ENCODE data around the gene ANTXRL. TPM values are rescaled to one million over a fixed set of nuclear protein-coding genes. Genes with fewer than 3 reads are reported as not detected.

The ANTXRL gene
- total RNA-seq, 1 experiment from 2014 or later = not detected

- no peaks in the 10 kb centered on the region; the same call in 1 of the 2 replicates for H3K27me3 ChIP-seq (ENCODE audit: control insufficient read depth, insufficient read depth, low read length)
- in situ Hi-C loops (cut with HindIII; ENCODE audit: low pct_unique_long_range_greater_than_20kb, low sequenced_read_pairs) (no loop called here), intact Hi-C loops (cut with micrococcal nuclease; ENCODE audit: unreplicated experiment) (no loop called here)
- no peak overlapping the region for H3K27ac ChIP-seq (ENCODE audit: low read length)
- ChIA-PET CTCF (no interaction called here), POLR2A (interaction anchor here (0.6 kb wide), 1 partner anchor 682 kb away, joined by 3 read pairs; no protein-coding TSS in a partner anchor)
- BruUV-seq (replicated peaks) = no TSS peak
- H3K36me3 ChIP-seq (ENCODE audit: control insufficient read depth, insufficient read depth, low read length) = no peaks in the 10 kb centered on the region
- H3K4me1 ChIP-seq (ENCODE audit: control insufficient read depth, insufficient read depth, low read length) = no peaks in the 10 kb centered on the region
- H3K9me3 ChIP-seq (ENCODE audit: control insufficient read depth, insufficient read depth, low read depth, low read length) = no peaks in the 10 kb centered on the region
- TF ChIP-seq TCF7L2 (IDR thresholded peaks at IDR 0.05; ENCODE audit: low read depth, low read length) (no peak), POLR2AphosphoS5 (IDR thresholded peaks at IDR 0.05; ENCODE audit: low read depth, low read length) (no peak), CTCF (IDR thresholded peaks at IDR 0.05) (no peak), SIN3A (IDR thresholded peaks at IDR 0.05; ENCODE audit: borderline replicate concordance, insufficient read depth, low read depth, low read length) (no peak), REST (IDR thresholded peaks at IDR 0.05; ENCODE audit: insufficient read depth in 1 of 2, low read depth in 2 of 2, low read length in 1 of 2) (no peak)
- no peak for DNase-seq (ENCODE audit: low read depth, low spot score)
- ATAC-seq = no peak
- no peak overlapping the region for H3K4me3 ChIP-seq (ENCODE audit: low read depth in 2 of 2, low read length in 2 of 2)
These were observed 30.6 kb downstream of the ANTXRL start for GRCh38 chr10:46317370-46317769.

GRCh38 chr10:46317889-46318288, 31.1 kb downstream of the ANTXRL start:
- BruUV-seq (replicated peaks) = no TSS peak

More at GRCh38 chr10:46317889-46318288, 31.1 kb downstream of the ANTXRL start:
- DNase-seq (ENCODE audit: low read depth, low spot score) (no peak), ATAC-seq (no peak)
- H3K9me3 ChIP-seq (ENCODE audit: control insufficient read depth, insufficient read depth, low read depth, low read length) = no peaks in the 10 kb centered on the region
- no peak for TF ChIP-seq TCF7L2 (IDR thresholded peaks at IDR 0.05; ENCODE audit: low read depth, low read length)
- TF ChIP-seq CTCF (IDR thresholded peaks at IDR 0.05) = no peak
- no peak for TF ChIP-seq SIN3A (IDR thresholded peaks at IDR 0.05; ENCODE audit: borderline replicate concordance, insufficient read depth, low read depth, low read length)
- TF ChIP-seq POLR2AphosphoS5 (IDR thresholded peaks at IDR 0.05; ENCODE audit: low read depth, low read length) = no peak
- TF ChIP-seq REST (IDR thresholded peaks at IDR 0.05; ENCODE audit: insufficient read depth in 1 of 2, low read depth in 2 of 2, low read length in 1 of 2) = no peak
- H3K27ac ChIP-seq (ENCODE audit: low read length) = no peak overlapping the region
- in situ Hi-C loops (cut with HindIII; ENCODE audit: low pct_unique_long_range_greater_than_20kb, low sequenced_read_pairs) = no loop called here
- no peaks in the 10 kb centered on the region for H3K36me3 ChIP-seq (ENCODE audit: control insufficient read depth, insufficient read depth, low read length)
- no peaks in the 10 kb centered on the region for H3K4me1 ChIP-seq (ENCODE audit: control insufficient read depth, insufficient read depth, low read length)
- intact Hi-C loops (cut with micrococcal nuclease; ENCODE audit: unreplicated experiment) = no loop called here
- H3K27me3 ChIP-seq (ENCODE audit: control insufficient read depth, insufficient read depth, low read length) = peaks cover 4% of the 10 kb centered on the region; the same call in 1 of the 2 replicates
- H3K4me3 ChIP-seq (ENCODE audit: low read depth in 2 of 2, low read length in 2 of 2) = no peak overlapping the region
- CTCF ChIA-PET = no interaction called here
- POLR2A ChIA-PET = interaction anchor here (0.6 kb wide), 1 partner anchor 681 kb away, joined by 3 read pairs; no protein-coding TSS in a partner anchor
